Epithelial cell of esophagus (primary cell): ENCODE results near the gene NXPH1.
A peak's percentile ranks its signal among the peaks of the same experiment; 100 is the strongest.

Experiments used
- DNase-seq: peaks from one replicate; pipeline ENCODE4 v3.0.0; 2010; ENCODE audit warnings: low read depth
- H3K4me3 ChIP-seq: 2 replicates; pipeline ENCODE4 v1.5.1; 2011; ENCODE audit warnings: mild to moderate bottlenecking, low read length, control low read depth
- CTCF ChIP-seq: IDR thresholded peaks from 2 replicates; pipeline ENCODE4 v1.5.1; 2011; ENCODE audit warnings: low read depth, mild to moderate bottlenecking, low read length, control low read depth, inconsistent platforms; ENCODE audit not compliant: insufficient read depth; ENCODE audit errors: missing control alignments

Gene NXPH1

GRCh38 chr7:8433477-8434289 lies at the start of gene NXPH1:
TSS of gene NXPH1 (plus strand) at chr7:8433609.
- peak; percentile 8 for DNase-seq
- H3K4me3 ChIP-seq, result no peak within 1 kb of the TSS
- no peak for TF ChIP-seq CTCF

GRCh38 chr7:8384901-8385300 lies 48.5 kb upstream of the NXPH1 start:
- no peak for DNase-seq
- no peak for TF ChIP-seq CTCF
- H3K4me3 ChIP-seq, result no peak overlapping the region

GRCh38 chr7:8386926-8387550 lies 46.4 kb upstream of the NXPH1 start:
- TF ChIP-seq CTCF, result no peak
- no peak overlapping the region for H3K4me3 ChIP-seq
- peak; percentile 1 for DNase-seq

- TF ChIP-seq CTCF, result no peak
- H3K4me3 ChIP-seq, result no peak overlapping the region
- no peak for DNase-seq
These were observed 45.7 kb upstream of the NXPH1 start for GRCh38 chr7:8387551-8388256.

- H3K4me3 ChIP-seq, result no peak overlapping the region
- no peak for DNase-seq
- TF ChIP-seq CTCF, result no peak
These were observed 45.2 kb upstream of the NXPH1 start for GRCh38 chr7:8388257-8388625.

GRCh38 chr7:8389593-8390261 lies 43.7 kb upstream of the NXPH1 start:
- no peak overlapping the region for H3K4me3 ChIP-seq
- DNase-seq, result peak; percentile 7
- TF ChIP-seq CTCF, result no peak
